NCI-H446 (cell line): ENCODE results near the gene RASSF8.

Experiments used
- DNase-seq, 2 experiments: peaks; one replicate each; lab custom pipeline; 2025; lab: John Stamatoyannopoulos, UW

RASSF8 gene

DNA sequence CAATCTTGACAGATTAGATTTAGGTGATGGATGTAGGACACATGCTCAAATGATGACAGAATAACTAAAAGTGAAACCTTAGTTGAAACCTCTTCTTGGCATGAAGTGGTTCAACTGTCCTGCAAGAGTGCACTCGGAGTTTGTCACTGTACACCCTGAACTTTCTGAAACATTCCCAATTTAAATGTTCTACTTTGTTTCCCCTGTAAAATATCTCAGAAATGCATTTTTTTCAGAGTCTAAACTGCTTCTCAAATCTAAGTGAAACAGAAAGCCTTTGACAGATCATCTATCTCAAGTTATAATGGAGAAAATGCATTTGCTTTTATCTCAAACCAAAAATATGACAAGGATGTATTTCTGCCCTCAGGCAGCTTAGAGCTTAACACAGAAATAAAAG lies 100.3 kb downstream of the RASSF8 start:
- no peak for DNase-seq

- DNase-seq: no peak
Observed at GRCh38 chr12:26062006-26062405, 103.5 kb downstream of the RASSF8 start.

DNA sequence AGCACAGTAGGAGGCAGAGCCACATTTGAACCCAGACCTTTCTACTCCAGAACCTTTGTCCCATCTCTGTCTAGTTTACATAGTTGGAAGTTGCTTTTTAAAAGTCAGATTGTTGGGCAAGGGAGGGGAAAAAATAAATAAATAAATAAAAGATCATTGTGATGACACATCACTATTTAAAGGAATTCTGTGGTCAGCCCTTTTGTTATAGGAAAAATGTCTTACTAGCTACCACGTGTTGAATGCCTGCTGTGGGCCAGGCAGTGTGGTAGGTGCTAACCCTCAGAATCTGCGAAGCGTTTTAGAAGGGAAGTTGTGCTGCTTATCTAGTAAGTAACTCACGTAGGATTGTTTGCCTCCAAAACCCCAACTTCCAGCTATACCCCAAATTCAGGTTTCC lies 104.1 kb downstream of the RASSF8 start:
- DNase-seq: no peak

DNA sequence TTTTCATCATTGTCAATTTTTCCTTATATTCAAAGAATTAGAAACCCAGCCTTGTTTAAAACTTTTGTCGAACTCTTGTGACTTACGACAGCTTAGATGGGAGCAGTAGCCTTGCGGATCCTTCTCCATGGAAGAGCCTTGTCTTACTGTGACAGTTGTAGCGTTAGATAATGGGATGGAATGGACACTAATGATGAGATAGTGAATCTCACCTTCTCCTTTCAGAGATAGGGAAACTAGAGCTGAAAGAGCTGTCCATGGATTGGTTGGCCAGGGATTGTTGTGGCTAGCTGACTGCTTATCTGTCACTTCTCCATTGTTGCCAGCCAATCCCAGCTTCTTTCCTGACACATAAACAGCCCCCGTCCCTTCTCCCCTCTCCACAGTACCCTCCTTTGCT lies 107.0 kb downstream of the RASSF8 start:
- DNase-seq: no peak

DNA sequence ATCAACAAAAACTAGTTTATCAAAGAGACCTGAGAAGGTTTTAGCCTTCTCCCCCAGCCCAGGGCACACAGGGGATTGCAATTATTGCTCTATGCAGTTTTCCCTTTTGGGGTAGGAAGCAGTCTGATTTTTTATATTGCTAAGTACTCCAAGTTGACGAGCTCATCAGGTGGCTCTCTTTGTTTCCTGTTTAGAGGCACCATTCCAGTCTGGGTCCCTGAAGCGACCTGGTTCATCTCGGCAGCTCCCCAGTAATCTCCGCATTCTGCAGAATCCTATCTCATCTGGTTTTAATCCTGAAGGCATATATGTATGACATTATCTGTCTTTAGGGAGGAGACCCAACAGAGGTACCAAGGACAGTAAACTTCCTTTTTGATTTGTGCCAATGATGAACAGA lies 110.0 kb downstream of the RASSF8 start:
- no peak for DNase-seq

GRCh38 chr12:26069796-26070195 lies 111.3 kb downstream of the RASSF8 start:
- DNase-seq: no peak

DNA sequence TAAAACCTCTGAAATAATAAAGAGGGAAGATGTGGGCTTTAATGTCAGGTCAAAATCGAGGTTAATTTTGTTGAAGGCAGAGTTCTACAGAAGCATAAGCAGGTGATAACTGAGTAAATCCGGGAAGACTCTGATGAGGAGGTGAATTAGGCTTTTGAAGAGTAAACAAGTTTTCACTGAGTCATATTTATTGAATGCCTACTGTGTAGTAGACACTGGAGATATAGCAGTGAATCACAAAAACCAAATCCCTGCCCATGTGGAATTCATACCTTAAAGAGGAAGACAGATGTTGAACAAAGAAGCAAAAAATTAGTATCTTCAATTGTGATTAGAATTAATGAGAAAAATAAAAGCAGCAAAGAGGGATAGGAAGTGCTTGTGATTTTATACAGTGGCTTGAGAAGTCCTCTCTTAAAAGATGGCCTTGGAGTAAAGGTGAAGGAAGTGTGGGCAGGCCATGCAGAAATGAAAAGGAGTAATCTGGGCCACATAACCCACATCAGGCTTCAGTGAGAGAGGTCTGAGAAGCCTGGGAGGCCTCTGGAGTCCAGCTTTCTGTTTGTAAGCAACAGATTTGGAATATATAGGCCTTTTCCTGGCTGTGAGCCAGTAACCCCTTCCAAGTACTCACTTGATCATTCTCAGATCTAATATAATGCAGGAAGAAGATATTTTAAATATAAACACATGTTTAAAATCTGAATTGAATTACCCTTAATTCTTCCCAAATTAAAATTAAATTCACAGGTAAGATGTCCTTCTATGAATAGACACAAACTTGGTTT lies 119.6 kb downstream of the RASSF8 start:
- DNase-seq: no peak

DNA sequence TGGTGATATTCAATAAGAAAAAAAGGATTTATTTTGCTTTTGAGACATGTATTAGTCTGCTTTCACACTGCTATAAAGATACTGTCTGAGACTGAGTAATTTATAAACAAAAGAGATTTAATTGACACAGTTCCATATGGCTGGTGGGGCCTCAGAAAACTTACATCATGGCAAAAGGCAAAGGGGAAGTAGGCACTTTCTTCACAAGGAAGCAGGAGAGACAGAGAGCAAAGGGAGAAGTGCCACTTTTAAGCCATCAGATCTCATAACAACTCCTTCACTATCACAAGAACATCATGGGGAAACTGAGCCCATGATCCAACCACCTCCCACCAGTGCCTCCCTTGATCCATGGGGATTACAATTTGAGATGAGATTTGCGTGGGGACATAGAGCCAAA lies 122.4 kb downstream of the RASSF8 start:
- no peak for DNase-seq

DNA sequence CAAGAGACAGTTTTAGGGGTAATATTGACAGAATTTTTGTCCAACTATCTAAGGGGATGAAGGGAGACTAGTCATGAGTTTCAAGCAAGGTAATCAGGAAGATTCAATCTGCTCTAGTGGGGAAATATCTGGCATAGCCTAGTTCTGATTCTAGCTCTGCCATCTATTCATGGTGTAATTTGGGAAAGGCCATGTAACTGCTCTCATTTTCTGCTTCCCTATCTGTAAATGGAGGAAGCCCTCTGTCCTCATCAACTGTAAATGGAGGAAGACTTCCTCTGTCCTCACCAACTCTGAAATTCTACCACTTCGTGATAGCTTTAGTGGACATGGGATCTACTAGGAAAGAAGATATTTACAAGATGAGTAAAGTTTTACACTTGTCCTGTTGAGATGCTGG lies 128.5 kb downstream of the RASSF8 start:
- no peak for DNase-seq

DNA sequence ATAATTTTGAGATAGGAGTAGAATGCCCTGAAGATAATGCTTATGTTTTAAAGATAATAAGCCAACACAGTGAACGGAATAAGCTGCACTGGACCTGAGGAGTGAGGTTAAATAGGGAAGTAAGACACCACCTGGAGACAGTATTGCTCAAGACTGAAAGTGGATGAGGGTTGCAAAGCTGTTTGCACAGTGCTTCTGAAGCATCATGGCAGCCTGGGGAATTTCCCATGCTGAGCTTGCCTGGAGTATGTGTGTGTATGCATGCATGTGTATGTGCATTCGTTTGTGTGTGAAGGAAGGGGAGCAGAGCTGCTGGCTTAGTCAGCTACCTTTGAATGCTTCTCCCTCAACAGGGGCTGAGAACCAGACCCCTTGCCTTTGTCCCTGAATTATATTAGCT lies 130.5 kb downstream of the RASSF8 start:
- DNase-seq: no peak

- DNase-seq: no peak
Observed at GRCh38 chr12:26090836-26091510, 132.5 kb downstream of the RASSF8 start.

GRCh38 chr12:26091822-26092221 lies 133.3 kb downstream of the RASSF8 start:
- DNase-seq: no peak

DNA sequence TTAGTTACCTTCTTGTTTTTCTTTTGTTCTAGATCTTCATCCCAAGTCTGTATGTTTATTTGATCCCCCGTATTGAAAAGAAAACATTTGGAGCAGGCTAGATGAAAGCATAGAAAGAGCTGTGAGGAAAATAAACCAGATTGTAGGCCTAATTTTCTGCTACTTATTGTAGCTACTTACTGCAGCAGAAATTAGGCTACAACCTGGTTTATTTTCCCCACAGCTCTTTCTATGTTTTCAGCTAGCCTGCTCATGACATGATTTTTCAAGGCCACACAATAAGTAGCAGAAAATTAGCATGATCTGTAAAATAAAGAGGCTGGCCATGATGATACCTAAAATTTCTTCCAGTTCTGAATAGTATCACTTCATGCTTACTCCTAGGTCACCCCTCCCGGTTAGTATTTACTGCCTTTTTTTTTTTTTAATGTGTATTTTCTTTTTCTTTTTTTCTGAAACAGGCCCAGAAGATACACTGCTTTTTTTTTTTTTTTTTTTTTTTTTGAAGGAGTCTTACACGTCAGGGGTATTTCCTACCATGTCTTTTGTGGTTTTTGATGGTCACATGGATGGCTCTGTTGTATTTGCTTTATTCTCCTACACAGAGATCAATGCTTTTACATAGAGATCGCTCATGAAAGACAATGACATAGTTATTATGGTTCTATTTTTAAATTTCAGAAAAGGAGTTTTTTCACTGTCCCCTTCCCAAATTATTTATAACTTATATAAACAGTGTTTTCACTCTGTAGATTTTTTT lies 134.0 kb downstream of the RASSF8 start:
- DNase-seq: no peak

DNA sequence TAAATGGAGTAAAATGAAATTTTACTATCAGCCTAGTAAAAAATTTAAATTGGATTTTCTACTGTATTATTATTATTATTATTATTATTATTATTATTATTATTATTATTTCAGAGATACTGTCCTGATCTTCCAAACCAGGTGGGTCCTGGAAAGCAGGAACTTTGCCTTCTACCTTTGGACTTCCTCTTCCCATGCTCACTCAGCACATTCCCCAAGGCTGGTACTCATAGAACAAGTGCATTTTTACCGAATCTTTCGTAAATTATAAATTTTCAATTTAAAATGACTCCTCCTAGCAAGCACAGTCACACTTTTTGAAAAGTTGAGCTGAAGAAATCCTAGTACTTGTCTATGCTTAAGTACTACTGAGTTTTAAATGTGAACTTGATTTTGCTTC lies 136.7 kb downstream of the RASSF8 start:
- DNase-seq: no peak

GRCh38 chr12:26096036-26096435 lies 137.6 kb downstream of the RASSF8 start:
- no peak for DNase-seq

DNA sequence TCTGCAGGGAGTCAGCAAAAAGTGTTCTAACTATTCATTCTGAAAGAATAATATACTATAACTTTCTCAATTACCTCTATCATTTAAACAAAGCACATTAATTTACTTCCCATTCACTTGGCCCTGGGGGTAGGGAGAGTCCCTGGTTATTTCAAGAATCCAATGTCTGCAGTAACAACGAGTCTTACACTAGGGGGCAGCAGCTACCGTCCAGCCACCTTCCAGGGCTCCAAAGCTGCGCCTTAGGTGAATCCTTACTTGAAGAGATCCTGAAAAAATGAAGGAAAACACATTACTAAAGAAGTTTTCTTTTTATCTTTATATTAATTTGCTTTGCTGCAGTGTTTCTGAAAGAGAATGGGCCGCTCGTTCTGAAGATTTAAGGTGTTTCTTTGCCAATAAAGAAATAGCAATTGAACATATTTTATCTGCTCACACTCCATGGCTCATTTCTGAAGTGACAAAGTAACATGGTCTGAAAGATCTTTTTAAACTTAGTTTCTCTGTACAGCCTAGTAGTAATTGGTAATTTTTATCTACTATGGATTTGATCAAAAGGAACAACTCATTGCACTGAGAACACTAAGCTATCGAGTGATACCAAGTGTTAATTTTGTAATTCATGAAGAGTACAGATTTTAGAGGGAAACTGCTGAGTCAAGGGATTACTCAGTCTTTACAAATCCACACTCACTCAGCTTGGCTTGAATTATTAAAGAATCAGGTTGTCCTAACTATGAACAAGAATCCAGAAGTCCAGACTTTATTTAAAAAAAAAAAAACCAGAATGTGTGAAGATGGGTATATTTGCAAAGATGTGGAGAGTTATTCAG lies 138.8 kb downstream of the RASSF8 start:
- peak; percentile 44 to 77 for DNase-seq

DNA sequence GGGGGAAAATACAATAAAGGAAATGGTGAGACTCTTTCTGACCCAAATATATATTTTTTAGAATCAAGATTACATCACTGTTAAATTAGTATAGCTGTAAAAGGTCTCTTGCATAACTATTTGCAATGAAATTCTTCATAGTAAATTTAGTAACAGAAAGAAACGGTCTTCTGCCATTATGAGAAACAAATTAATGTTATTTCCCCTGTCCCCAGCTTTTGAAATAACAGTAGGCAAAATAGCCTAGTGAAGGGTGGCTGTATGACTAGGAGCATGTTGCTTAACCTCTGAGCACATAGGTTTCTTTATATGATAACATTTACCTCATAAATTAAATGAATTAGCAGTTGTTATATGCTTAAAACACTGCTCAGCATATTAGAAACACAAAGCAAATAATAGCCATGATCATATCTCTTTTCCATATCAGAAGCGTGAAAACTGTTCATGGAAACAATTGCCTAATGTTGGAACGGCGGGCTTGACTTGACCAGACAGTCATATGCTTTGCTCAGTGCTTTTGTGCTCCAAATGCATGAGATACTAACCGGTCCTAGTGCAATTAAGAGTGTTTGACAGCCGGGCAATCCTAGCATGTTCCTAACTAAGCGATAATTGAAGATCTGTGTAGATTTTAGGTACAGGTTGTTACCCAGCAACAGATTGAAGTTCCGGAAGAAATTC lies 142.3 kb downstream of the RASSF8 start:
- no peak for DNase-seq

- no peak for DNase-seq
Observed at GRCh38 chr12:26101350-26101734, 142.9 kb downstream of the RASSF8 start.

GRCh38 chr12:26101763-26102162 lies 143.3 kb downstream of the RASSF8 start:
- no peak for DNase-seq

GRCh38 chr12:26102953-26103352 lies 144.5 kb downstream of the RASSF8 start:
- DNase-seq: no peak

DNA sequence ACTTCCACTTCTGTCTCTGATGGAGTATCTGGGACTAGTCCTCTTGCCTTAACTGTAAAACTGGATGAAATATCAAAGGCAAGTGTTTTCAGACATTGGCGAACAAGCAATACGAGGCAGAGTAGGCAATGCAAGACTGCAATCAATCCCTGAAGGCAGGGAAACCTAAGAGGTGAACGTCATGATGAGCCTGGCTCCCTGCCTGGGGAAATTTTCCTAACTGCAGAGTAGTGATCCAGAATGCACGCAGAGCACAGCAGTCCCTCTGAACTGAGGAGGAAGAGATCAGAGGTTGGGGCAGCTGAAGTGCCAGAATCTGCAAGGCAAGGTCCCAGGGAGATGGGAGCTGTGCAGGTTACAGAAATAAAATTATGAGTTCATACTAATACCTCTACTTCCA lies 147.9 kb downstream of the RASSF8 start:
- DNase-seq: no peak

- no peak for DNase-seq
Observed at GRCh38 chr12:26108915-26109314, 150.4 kb downstream of the RASSF8 start.
